Heart right ventricle (tissue), 16 donors: ENCODE results near the gene CLIC3. TPM values are rescaled to one million over a fixed set of nuclear protein-coding genes. Genes with fewer than 3 reads are reported as not detected.

ENCODE experiments used
- ATAC-seq, 8 donors: fragments of 200-7000 bp; cut with Tn5 transposase; one replicate each; pipeline ENCODE4 v1.9.1; 2020; ENCODE audit warnings: mild to moderate bottlenecking in 8 of 8, moderate library complexity in 8 of 8, moderate number of reproducible peaks in 1 of 8
- DNase-seq, 2 donors: peaks; one replicate each; pipeline ENCODE4 v3.0.0-alpha.2; 2020
- H3K27ac ChIP-seq, 10 donors: fragments of 200-600 bp; sonication (generic) in 2 of 10; one replicate each; pipeline versions ENCODE4 v1.5.0 to v1.8.0; 2020 to 2022; ENCODE audit warnings: mild to moderate bottlenecking in 3 of 10
- H3K27me3 ChIP-seq, 7 donors: fragments of 200-600 bp; one replicate each; pipeline ENCODE4 v1.8.0; 2021 to 2022; ENCODE audit warnings: mild to moderate bottlenecking in 2 of 7
- H3K36me3 ChIP-seq, 9 donors: fragments of 200-600 bp; sonication (generic) in 1 of 9; one replicate each; pipeline versions ENCODE4 v1.5.0 to v1.8.0; 2020 to 2022; ENCODE audit warnings: mild to moderate bottlenecking in 2 of 9
- H3K4me1 ChIP-seq, 9 donors: fragments of 200-600 bp; sonication (generic) in 1 of 9; one replicate each; pipeline versions ENCODE4 v1.5.0 to v1.8.0; 2020 to 2022; ENCODE audit warnings: mild to moderate bottlenecking in 4 of 9
- H3K4me3 ChIP-seq, 10 donors: fragments of 200-600 bp; sonication (generic) in 2 of 10; one replicate each; pipeline versions ENCODE4 v1.5.0 to v1.8.0; 2020 to 2022; ENCODE audit warnings: mild to moderate bottlenecking in 7 of 10, moderate library complexity in 2 of 10
- H3K9me3 ChIP-seq, 11 donors: fragments of 200-600 bp in 10 of 11; sonication (generic) in 2 of 11; one replicate each; pipeline versions ENCODE4 v1.5.0 to v1.8.0; 2013 to 2022; ENCODE audit warnings: mild to moderate bottlenecking in 2 of 11, control low read depth in 1 of 11, moderate library complexity in 1 of 11
- WGBS, 2 donors: extraction: QIAGEN DNeasy Blood & Tissue Kit; methylation state at CpG; one replicate each; pipeline ENCODE4 v1.1.7; 2013; ENCODE audit warnings: inconsistent platforms in 1 of 2; 5-methylcytosine and 5-hydroxymethylcytosine counted together
- intact Hi-C, 10 donors: fragments of 100-400 bp; cut with DNase I; formaldehyde crosslinking; loops; one replicate each; pipeline versions ENCODE4 v1.11.1 to v1.14.2; 2022
- polyA plus RNA-seq, 2 donors: library from polyadenylated mRNA; stranded (reverse); fragments of 200-250 nt; gene quantifications; one replicate each; pipeline ENCODE4 v1.2.3, GENCODE V29; 2013
- total RNA-seq, 10 donors: library from RNA; stranded (reverse); fragmentation: NEBNext Ultra II Directional in 3 of 10; extraction: Animal tissue kit (Norgen Biotek cat#: 25700) in 3 of 10; gene quantifications; one replicate each; pipeline versions ENCODE4 v1.2.1 to v1.2.4, GENCODE V29; 2021 to 2023
- TF ChIP-seq, protein P1 (sequence below), 9 donors: fragments of 200-600 bp; sonication (generic) in 2 of 9; IDR thresholded peaks; one replicate each; pipeline versions ENCODE4 v1.5.0 to v1.8.0; 2021 to 2022; ENCODE audit warnings: antibody characterized with exemption in 9 of 9, mild to moderate bottlenecking in 5 of 9, moderate library complexity in 1 of 9
- donor health status: Arrhythmogenic right ventricular cardiomyopathy.
- donor health status: ischemic (EF 13 %, LVEDD 7.1; RV severe dilation, severe dysfunction).
- donor health status: healthy with polysubstance abuse.
- donor health status: DM: no; HTN: yes; CAD: no.
- donor health status: DM: no; HTN: no; CAD: no.
- donor health status: ischemic (EF 25% LVEDD 6.9; RV normal size, moderate dysfunction).
- donor health status: ischemic (EF 25% LVEDD 5.7; RV mildly dilated, moderate dysfunction).
- donor health status: healthy.
- donor health status: DM: yes; HTN: yes; CAD: no.
- donor health status: Ischemic cardiomyopathy.
- donor health status: ischemic (EF 35%, LVEDD 5.7; RV mildly dilated, moderate dysfunction).
- donor health status: nonischemic (EF 11% LVEDD 7.7; RV severe dilation, severe dysfunction).
- donor health status: DM: yes; HTN: yes; CAD: no.
- donor health status: PGD.
- donor health status: ischemic (EF 29% LVEDD 5.4; RV normal size, mild dysfunction).
- donor health status: nonischemic (EF 23%, LVEDD 6.1; RV moderate dilation, normal function).

CLIC3 gene
- total and polyA plus RNA-seq, 12 donors, result 0.46 to 21.4 (median 3.2) TPM

- intact Hi-C loops, result loop anchor here in 1 of 10 donors (10.0 kb wide), 1 partner anchor 175 kb away; the partner anchor contains the start of genes AJM1 and PHPT1
- WGBS, 2 donors, result 95% methylated on average over 34 of the region's 34 CpGs
- Histone ChIP-seq H3K36me3 (peaks cover 0 to 62% (median 18%) of the 10 kb centered on the region in 9 donors), H3K9me3 (no peaks in the 10 kb centered on the region), H3K4me1 (no peaks in the 10 kb centered on the region), H3K4me3 (no peak overlapping the region), H3K27me3 (no peaks in the 10 kb centered on the region), H3K27ac (no peak overlapping the region)
- TF ChIP-seq, protein P1, sequence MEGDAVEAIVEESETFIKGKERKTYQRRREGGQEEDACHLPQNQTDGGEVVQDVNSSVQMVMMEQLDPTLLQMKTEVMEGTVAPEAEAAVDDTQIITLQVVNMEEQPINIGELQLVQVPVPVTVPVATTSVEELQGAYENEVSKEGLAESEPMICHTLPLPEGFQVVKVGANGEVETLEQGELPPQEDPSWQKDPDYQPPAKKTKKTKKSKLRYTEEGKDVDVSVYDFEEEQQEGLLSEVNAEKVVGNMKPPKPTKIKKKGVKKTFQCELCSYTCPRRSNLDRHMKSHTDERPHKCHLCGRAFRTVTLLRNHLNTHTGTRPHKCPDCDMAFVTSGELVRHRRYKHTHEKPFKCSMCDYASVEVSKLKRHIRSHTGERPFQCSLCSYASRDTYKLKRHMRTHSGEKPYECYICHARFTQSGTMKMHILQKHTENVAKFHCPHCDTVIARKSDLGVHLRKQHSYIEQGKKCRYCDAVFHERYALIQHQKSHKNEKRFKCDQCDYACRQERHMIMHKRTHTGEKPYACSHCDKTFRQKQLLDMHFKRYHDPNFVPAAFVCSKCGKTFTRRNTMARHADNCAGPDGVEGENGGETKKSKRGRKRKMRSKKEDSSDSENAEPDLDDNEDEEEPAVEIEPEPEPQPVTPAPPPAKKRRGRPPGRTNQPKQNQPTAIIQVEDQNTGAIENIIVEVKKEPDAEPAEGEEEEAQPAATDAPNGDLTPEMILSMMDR (IDR thresholded peaks at IDR 0.05), result no peak
- ATAC-seq (no peak), DNase-seq (no peak)
Observed at GRCh38 chr9:137019891-137020683, 23.7 kb upstream of the CLIC3 start.

GRCh38 chr9:137018761-137019559 is 22.6 kb upstream of the CLIC3 start:
- H3K9me3 ChIP-seq, result no peaks in the 10 kb centered on the region
- H3K27me3 ChIP-seq, result no peaks in the 10 kb centered on the region
- WGBS, 2 donors, result 93 to 94% methylated on average over 36 of the region's 36 CpGs
- H3K4me1 ChIP-seq, result no peaks in the 10 kb centered on the region
- no peak overlapping the region for H3K27ac ChIP-seq
- no peak overlapping the region for H3K4me3 ChIP-seq
- peaks cover 0 to 73% (median 18%) of the 10 kb centered on the region in 9 donors for H3K36me3 ChIP-seq
- intact Hi-C loops, result no loop called here
- TF ChIP-seq, protein P1 (IDR thresholded peaks at IDR 0.05), result no peak
- ATAC-seq (no peak), DNase-seq (no peak)

DNA sequence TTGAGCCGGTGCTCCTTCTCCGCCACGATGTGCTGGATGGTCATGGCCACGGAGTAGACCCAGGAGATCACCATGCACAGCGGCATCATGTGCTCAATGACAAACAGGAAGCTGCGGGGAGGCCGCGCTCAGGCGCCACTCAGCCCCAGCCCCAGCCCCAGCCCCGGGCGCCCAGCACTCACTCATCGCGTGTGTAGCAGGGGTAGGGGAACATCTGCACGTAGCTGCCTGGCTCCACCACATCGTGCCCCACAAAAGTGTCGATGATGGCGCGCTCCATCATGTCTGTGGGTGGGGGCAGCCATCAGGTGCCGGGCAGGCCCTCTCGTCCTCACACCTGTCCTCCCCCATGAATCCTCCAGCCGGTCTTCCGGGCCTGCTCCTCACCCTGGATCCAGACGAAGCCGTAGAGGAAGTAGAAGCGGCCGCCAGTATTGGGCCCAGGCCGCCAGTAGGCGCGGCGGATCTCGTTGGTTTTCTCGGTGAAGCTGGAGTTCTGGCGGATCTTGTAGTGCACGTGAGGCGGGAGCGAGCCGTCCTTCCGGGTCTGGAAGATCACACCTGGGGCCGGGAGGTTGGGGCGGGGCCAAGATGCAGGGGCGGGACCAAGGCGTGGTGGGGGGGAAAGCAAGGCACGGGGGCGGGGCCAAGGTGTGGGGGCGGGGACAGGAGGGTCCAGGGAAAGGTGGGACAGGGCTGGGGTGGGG is 21.6 kb upstream of the CLIC3 start:
- H3K27me3 ChIP-seq, result no peaks in the 10 kb centered on the region
- 94 to 95% methylated on average over 44 to 45 of the region's 45 CpGs for WGBS, 2 donors
- no peak overlapping the region for H3K27ac ChIP-seq
- H3K9me3 ChIP-seq, result no peaks in the 10 kb centered on the region
- H3K36me3 ChIP-seq, result peaks cover 0 to 83% (median 18%) of the 10 kb centered on the region in 9 donors
- no peak for ATAC-seq
- no peaks in the 10 kb centered on the region for H3K4me1 ChIP-seq
- intact Hi-C loops, result no loop called here
- TF ChIP-seq, protein P1 (IDR thresholded peaks at IDR 0.05), result no peak
- no peak for DNase-seq
- H3K4me3 ChIP-seq, result no peak overlapping the region

DNA sequence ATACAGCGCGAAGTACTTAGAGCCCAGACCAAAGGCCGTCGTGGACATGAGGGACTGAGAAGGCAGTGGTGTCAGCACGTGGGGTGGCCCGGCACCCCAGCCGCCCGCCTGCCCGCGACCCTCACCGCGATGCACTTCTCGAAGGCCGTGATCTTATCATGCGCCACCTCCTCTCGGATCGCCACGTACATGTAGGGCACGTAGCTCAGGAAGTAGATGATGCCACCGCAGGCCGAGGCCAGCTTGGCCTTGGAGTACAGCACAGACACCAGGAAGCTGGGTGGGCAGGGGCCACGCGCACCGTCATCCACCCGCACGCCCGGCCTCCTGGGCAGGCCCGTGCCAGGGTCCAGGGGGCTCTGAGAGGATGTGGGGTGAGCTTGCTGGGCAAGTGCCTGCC is 20.7 kb upstream of the CLIC3 start:
- intact Hi-C loops, result no loop called here
- H3K4me1 ChIP-seq, result no peaks in the 10 kb centered on the region
- TF ChIP-seq, protein P1 (IDR thresholded peaks at IDR 0.05), result no peak
- ATAC-seq (no peak), DNase-seq (no peak)
- no peak overlapping the region for H3K27ac ChIP-seq
- H3K36me3 ChIP-seq, result peaks cover 0 to 87% (median 24%) of the 10 kb centered on the region in 9 donors
- H3K4me3 ChIP-seq, result no peak overlapping the region
- H3K27me3 ChIP-seq, result no peaks in the 10 kb centered on the region
- WGBS, 2 donors, result 97% methylated on average over 27 to 28 of the region's 28 CpGs
- H3K9me3 ChIP-seq, result no peaks in the 10 kb centered on the region
